ENCODE measurements around the gene NPIPA5.
"Not testable (repeated sequence)": the region's sequence is repeated elsewhere in the genome, so short reads cannot be mapped to it uniquely, and the experiment has no call there.

NPIPA5 gene

GRCh38 chr16:15378194-15378593 is at the start of gene NPIPA5:
NPIPA5 (minus strand) TSS chr16:15378294; CDS start chr16:15378294, 0 bp downstream.
- not testable (repeated sequence) for DNase-seq

DNA sequence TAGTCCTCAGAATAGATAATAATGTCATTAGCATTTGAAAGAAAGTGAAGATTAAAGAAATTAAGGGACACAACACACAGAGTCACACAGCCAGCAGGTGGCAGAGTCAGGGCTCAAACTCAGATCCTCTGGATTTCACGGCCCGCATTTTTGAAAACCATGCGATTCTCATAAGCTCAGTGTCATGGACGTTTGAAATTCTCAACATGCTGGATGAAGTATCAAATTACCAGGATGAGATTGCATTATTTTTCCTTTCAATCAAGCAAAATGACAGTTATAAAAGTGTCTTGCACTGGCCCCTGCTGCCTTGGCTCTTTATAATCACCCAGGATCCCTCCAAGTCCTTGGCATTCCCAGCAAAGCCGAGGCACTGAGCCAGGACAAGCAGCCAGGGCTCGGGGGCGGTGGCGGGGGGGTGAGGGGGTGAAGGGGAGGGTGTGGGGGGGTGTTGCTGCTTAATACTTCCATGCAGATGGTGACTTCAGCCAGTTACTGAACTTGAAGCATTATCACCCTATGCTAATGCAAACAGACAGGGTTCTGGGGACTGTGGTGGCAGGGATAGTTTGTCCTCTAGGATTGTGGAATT is 49.6 kb upstream of the NPIPA5 start:
- DNase-seq = no peak

- DNase-seq = no peak
Observed at GRCh38 chr16:15426796-15427195, 48.7 kb upstream of the NPIPA5 start.

- DNase-seq = no peak
Observed at GRCh38 chr16:15425861-15426260, 47.8 kb upstream of the NPIPA5 start.

DNA sequence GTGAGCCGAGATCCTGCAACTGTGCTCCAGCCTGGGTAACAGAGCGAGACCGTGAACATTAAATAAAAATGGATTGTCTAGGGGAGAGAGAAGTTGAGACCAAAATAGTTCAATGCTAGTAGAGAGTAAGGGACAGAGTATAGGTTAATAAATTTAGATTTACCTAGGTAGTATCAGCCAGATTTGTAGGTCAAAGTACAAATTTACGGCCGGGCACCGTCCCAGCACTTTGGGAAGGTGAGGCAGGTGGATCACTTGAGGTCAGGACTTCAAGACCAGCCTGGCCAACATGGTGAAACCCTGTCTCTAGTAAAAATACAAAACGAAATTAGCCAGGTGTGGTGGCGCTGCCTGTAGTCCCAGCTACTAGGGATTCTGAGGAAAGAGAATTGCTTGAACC is 44.1 kb upstream of the NPIPA5 start:
- no peak for DNase-seq

- DNase-seq = not testable (repeated sequence)
Observed at GRCh38 chr16:15421696-15422095, 43.6 kb upstream of the NPIPA5 start.

DNA sequence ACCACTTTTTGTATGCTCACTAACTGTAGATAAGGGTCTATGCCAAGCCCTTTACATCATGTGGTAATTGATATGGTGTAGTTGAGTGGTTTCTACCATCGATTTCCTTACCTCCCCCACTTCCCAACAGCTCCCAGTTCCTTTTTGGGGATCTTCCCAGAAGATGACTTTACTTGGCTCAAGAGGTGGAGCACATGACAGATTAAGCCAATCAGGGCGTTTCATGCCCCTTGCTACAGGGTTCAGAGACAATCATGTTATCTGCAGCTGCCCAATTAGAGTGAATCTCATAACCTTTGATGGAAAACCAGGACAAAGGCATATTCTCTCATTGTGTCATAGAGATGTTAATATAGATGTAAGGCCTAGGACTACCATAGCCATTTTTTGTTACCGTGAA is 40.1 kb upstream of the NPIPA5 start:
- DNase-seq = no peak

DNA sequence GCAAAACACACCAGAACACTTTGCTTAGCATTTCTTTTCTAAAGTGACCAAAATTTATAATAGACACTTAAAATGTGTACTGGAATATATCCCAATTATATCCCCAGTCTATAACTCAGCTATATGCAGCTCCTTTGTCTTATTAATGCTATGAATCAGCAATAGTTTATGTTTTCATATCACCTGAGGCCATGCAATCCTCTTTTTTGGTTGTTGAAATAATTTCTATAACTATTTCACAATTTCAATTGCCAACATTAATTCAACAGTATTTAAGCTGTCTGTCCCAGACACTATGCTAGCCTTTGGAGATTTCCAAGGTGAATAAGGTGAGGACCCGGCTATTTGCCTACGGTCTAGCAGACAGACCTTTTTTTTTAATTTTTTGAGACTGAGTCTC is 39.1 kb upstream of the NPIPA5 start:
- no peak for DNase-seq

GRCh38 chr16:15415511-15415985 is 37.5 kb upstream of the NPIPA5 start:
- DNase-seq = no peak

- DNase-seq = not testable (repeated sequence)
Observed at GRCh38 chr16:15409476-15409875, 31.4 kb upstream of the NPIPA5 start.

DNA sequence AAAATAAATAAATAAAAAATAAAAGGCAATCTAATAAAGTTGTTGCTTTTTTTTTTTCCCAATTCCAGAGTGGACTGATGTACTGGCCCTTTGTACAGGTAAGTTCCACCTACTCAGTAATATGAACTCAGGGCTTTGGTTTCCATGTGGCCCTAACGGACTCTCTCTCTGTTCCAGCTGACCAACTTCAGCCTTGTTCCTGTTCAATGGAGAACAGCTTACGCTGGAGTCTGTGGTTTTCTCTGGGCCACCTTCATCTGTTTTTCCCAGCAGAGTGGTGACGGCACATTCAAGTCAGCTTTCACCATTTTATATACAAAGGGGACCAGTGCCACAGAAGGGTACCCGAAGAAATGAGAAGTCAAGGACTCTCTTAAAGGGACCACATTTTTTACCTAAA is 29.7 kb upstream of the NPIPA5 start:
- DNase-seq = not testable (repeated sequence)

- DNase-seq = no peak
Observed at GRCh38 chr16:15404792-15405191, 26.7 kb upstream of the NPIPA5 start.

DNA sequence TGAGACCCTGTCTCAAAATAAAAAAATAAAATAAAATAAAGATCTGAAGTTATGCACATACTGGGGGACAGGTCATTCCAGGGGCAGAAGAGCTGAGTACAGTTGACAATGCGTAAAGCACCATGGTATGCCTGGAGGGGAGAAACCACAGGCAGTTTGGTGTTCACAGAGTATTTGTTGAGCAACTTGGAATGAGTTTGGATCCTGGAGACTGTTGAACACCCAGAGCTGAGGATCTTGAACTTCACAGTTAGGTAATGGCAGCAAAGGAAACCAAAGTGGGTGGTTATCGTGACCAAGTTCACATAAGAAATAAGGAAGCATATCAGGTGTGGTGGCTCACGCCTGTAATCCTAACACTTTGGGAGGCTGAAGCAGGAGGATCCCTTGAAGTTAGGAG is 26.0 kb upstream of the NPIPA5 start:
- not testable (repeated sequence) for DNase-seq

DNA sequence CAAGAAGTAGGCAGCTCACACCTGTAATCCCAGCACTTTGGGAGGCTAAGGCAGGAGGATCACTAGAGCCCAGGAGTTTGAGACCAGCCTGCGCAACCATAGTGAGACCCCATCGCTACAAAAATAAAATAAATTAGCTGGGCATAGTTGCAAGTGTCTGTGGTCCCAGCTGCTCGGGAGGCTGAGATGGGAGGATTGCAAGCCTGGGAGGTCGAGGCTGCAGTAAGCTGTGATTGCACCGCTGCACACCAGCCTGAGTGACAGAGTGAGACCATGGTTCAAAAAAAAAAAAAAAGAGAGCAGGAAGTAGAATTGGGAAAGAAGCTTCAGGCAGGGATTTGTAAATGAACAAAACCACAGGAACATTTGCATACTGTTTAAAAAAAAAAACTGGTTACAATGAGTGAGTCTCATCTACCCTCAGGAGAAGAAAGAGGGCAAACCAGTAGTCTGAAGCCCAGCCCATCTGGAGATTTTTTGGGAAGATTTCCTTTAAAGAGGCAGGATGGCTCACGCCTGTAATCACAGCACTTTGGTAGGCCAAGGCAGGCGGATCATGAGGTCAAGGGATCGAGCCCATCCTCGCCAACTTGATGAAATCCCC is 25.4 kb upstream of the NPIPA5 start:
- DNase-seq = no peak

DNA sequence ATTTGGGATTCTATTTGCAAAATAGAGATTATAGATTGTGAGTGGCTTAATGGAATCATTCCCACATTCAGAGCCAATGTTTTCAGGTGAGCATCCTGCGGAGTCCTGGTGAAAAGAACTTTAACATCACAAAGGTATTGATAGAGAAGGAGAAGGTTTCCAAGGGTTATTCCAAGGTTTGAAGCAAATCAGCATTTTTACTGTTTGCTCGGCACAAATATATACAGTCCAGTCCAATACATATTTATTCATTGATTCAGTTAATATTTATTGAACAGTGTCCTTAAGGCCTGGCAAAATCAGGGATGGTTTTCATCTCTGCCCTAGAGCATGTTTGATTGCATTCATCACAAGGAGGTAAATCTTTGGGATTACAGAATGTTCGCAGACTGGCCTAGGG is 23.9 kb upstream of the NPIPA5 start:
- DNase-seq = no peak

- DNase-seq = not testable (repeated sequence)
Observed at GRCh38 chr16:15400314-15400713, 22.2 kb upstream of the NPIPA5 start.

DNA sequence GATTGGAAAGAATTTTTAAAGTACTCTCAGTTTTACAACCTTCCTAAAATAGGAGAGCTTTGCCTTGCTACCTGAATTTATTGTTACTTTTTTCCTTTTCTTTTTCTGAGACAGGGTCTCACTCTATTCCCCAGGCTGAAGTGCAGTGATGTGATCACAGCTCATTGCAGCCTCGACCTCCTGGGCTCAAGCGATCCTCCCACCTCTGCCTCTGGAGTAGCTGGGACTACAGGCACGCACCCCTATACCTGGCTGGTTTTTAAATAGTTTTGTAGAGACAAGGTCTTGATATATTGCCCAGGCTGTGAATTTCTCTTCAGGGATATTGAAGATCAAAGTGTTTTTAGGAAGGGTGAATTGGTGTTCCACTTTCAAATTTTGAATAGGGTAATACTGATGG is 21.2 kb upstream of the NPIPA5 start:
- no peak for DNase-seq

GRCh38 chr16:15398618-15399316 is 20.7 kb upstream of the NPIPA5 start:
- DNase-seq = no peak

GRCh38 chr16:15396948-15397594 is 19.0 kb upstream of the NPIPA5 start:
- no peak for DNase-seq

GRCh38 chr16:15396509-15396829 is 18.4 kb upstream of the NPIPA5 start:
- not testable (repeated sequence) for DNase-seq

DNA sequence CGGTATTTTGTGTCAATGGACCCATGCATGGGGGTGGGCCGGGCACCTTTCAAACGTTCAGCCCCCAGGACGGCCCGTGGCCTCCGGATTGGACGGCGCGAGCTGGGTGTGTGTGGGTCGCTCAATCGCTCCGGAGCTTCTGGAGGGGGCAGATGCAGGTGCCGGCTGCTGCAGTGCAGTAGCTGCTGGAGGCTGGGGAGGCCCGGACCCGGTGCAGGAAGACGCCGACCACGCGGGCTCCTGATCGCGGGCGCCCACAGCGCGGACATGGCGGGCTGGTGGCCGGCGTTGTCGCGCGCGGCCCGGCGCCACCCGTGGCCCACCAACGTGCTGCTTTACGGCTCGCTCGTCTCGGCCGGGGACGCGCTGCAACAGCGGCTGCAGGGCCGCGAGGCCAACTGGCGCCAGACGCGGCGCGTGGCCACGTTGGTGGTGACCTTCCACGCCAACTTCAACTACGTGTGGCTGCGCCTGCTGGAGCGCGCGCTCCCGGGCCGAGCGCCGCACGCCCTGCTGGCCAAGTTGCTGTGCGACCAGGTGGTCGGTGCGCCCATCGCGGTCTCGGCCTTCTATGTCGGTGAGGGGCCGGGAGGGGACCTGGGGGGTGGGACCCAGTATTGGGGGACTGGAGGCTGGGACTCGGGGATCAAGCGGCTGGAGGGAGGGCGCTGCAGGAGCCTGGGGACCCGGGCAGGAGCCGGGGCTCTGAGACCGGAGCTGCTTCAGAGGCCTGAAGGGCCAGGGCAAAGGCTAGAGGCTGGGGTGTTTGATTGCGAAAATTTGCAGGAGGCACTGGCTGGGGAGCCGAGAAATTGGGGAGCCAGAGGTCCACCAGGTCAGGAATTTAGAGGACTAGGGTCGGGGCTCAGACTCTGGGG is 17.8 kb upstream of the NPIPA5 start, which contains the start of gene MPV17L:
MPV17L (plus strand) TSS at position 124 of the 878 bp plus-strand sequence; CDS start at position 268, 144 bp downstream.
- not testable (repeated sequence) for DNase-seq

GRCh38 chr16:15393025-15393424 is 14.9 kb upstream of the NPIPA5 start:
- not testable (repeated sequence) for DNase-seq

DNA sequence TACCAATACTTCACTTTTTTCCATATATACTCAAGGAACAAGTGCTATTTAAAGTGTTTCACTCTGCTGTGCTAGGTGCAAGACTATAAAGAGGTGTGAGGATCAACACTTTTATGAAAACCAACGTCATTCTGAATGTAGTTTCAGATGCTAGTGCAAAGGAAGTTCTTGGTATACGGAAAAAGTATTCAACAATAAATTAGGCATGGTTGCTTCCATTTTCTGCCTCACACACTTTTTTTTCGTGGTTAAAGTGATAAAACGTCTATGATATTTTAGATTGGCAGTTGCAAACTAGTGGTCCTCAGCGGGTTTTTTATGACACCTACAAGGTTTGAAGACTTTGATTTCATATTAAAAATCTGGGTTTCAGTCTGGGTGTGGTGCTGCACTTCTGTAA is 11.8 kb upstream of the NPIPA5 start:
- DNase-seq = not testable (repeated sequence)

Data from GF-D8 (cell line).